HepG2 (cell line): ENCODE results near the gene MYO10. TPM values are rescaled to one million over a fixed set of nuclear protein-coding genes. Genes with fewer than 3 reads are reported as not detected.

Source experiments
- ATAC-seq: fragments of 200-7000 bp; cut with Tn5 transposase; 3 replicates; pipeline ENCODE4 v1.9.1; 2020; ENCODE audit warnings: mild to moderate bottlenecking, moderate library complexity
- BruUV-seq: library from RNA; stranded (reverse); fragments of 400-500 nt; replicated peaks from 2 replicates; lab custom pipeline; 2021; lab: Mats Ljungman, UMichigan
- CTCF ChIA-PET: fragments of 300-600 bp; formaldehyde crosslinking; extraction: SDS; loops from one replicate; lab custom pipeline; 2021; ENCODE audit warnings: low total read pairs, inconsistent platforms, low intra/inter-chr PET ratio; lab: Yijun Ruan, JAX
- POLR2A ChIA-PET: fragments of 350-600 bp; sonication (Branson Sonifier 250); formaldehyde crosslinking; loops from one replicate; lab custom pipeline; 2020; ENCODE audit warnings: antibody characterized with exemption, inconsistent platforms; lab: Yijun Ruan, JAX
- DNase-seq: peaks from one replicate; pipeline ENCODE4 v3.0.0-alpha.2; 2015; ENCODE audit warnings: low spot score
- FAIRE-seq: peaks from 3 replicates; lab custom pipeline; 2011; peaks lifted over from hg19 to GRCh38; lab: Jason Lieb, UNC
- H2AFZ ChIP-seq: one replicate; pipeline ENCODE4 v1.6.1; 2011; ENCODE audit warnings: low read length, inconsistent platforms
- H3K27ac ChIP-seq: fragments of 300-600 bp; 3 replicates; pipeline ENCODE4 v1.8.0; 2011; ENCODE audit warnings: mixed run types, mild to moderate bottlenecking, mixed read lengths, low read length, inconsistent platforms; ENCODE audit not compliant: insufficient read depth; ENCODE audit errors: extremely low read length
- H3K27me3 ChIP-seq, 2 experiments: fragments of 200-600 bp in 1 of 2; 2 replicates in 1 of 2; 3 replicates in 1 of 2; pipeline versions ENCODE4 v1.6.0 to v1.8.0; 2011; ENCODE audit warnings: low read length in 2 of 2, mild to moderate bottlenecking in 2 of 2, moderate library complexity in 2 of 2, inconsistent platforms in 1 of 2; ENCODE audit not compliant: insufficient read depth in 2 of 2, control insufficient read depth in 1 of 2
- H3K36me3 ChIP-seq, 2 experiments: fragments of 200-600 bp in 1 of 2; replicated peaks in 1 of 2; 2 replicates in 1 of 2; 3 replicates in 1 of 2; pipeline versions ENCODE4 v1.5.1 to v1.8.0; 2011; ENCODE audit warnings: low read length in 2 of 2, inconsistent platforms in 1 of 2; ENCODE audit not compliant: insufficient read depth in 2 of 2, control insufficient read depth in 1 of 2
- H3K4me1 ChIP-seq: 2 replicates; pipeline ENCODE4 v1.5.1; 2012; ENCODE audit warnings: low read length, inconsistent platforms; ENCODE audit not compliant: insufficient read depth
- H3K4me2 ChIP-seq: 2 replicates; pipeline ENCODE4 v1.6.0; 2011; ENCODE audit warnings: low read depth, low read length, inconsistent platforms
- H3K4me3 ChIP-seq, 3 experiments: fragments of 200-600 bp in 1 of 3; sonication (generic), shearing (Covaris generic) in 1 of 3; replicated peaks in 1 of 3; 2 replicates each; pipeline ENCODE4 v1.5.1; 2011 to 2016; ENCODE audit warnings: low read length in 3 of 3, inconsistent platforms in 2 of 3, low read depth in 2 of 3, mild to moderate bottlenecking in 2 of 3, control low read depth in 1 of 3, mixed read lengths in 1 of 3; ENCODE audit not compliant: insufficient read depth in 1 of 3
- H3K79me2 ChIP-seq: one replicate; pipeline ENCODE4 v1.6.1; 2011; ENCODE audit warnings: low read length, inconsistent platforms; ENCODE audit not compliant: insufficient read depth
- H3K9ac ChIP-seq: 2 replicates; pipeline ENCODE4 v1.6.0; 2011; ENCODE audit warnings: mild to moderate bottlenecking, low read depth, low read length, inconsistent platforms; ENCODE audit not compliant: insufficient read depth
- H3K9me3 ChIP-seq: 2 replicates; pipeline ENCODE4 v1.5.1; 2012; ENCODE audit warnings: mild to moderate bottlenecking, low read length
- H4K20me1 ChIP-seq: 2 replicates; pipeline ENCODE4 v1.6.0; 2011; ENCODE audit warnings: inconsistent platforms, mild to moderate bottlenecking, low read length, moderate library complexity; ENCODE audit not compliant: insufficient read depth
- ARNT ChIP-seq: fragments of 450-650 bp; IDR thresholded peaks from 2 replicates; pipeline ENCODE4 v1.6.1; 2017
- KLF11 ChIP-seq: IDR thresholded peaks from 2 replicates; pipeline ENCODE4 v1.6.1; 2016; ENCODE audit warnings: missing compliant biosample characterization
- KLF9 ChIP-seq: IDR thresholded peaks from 2 replicates; pipeline ENCODE4 v1.6.1; 2016; ENCODE audit warnings: low read depth
- MIER3 ChIP-seq: IDR thresholded peaks from 2 replicates; pipeline ENCODE4 v1.6.1; 2016; ENCODE audit warnings: missing compliant biosample characterization, borderline replicate concordance
- MIXL1 ChIP-seq: IDR thresholded peaks from 2 replicates; pipeline ENCODE4 v1.6.1; 2016
- MTA1 ChIP-seq: sonication (generic); formaldehyde crosslinking; IDR thresholded peaks from 2 replicates; pipeline ENCODE4 v1.4.0; 2020; ENCODE audit warnings: missing genetic modification reagents, mild to moderate bottlenecking, borderline replicate concordance
- MYNN ChIP-seq: sonication (generic); formaldehyde crosslinking; IDR thresholded peaks from 2 replicates; pipeline ENCODE4 v1.4.0; 2020; ENCODE audit warnings: mild to moderate bottlenecking, low read depth, missing genetic modification reagents
- PAWR ChIP-seq: sonication (generic); formaldehyde crosslinking; IDR thresholded peaks from 2 replicates; pipeline ENCODE4 v1.4.0; 2020; ENCODE audit warnings: missing genetic modification reagents, mild to moderate bottlenecking, borderline replicate concordance
- PHB2 ChIP-seq: fragments of 450-650 bp; IDR thresholded peaks from 2 replicates; pipeline ENCODE4 v1.6.1; 2018; ENCODE audit not compliant: partially characterized antibody
- POLR2G ChIP-seq: fragments of 200-400 bp; formaldehyde crosslinking; IDR thresholded peaks from 2 replicates; pipeline ENCODE4 v1.6.1; 2018; ENCODE audit warnings: mild to moderate bottlenecking, low read depth, low read length, moderate library complexity
- SYNCRIP ChIP-seq: fragments of 200-400 bp; formaldehyde crosslinking; IDR thresholded peaks from 2 replicates; pipeline ENCODE4 v1.6.1; 2018; ENCODE audit warnings: mild to moderate bottlenecking, low read depth, low read length; ENCODE audit not compliant: insufficient read depth
- ZNF17 ChIP-seq: sonication (generic); formaldehyde crosslinking; IDR thresholded peaks from 2 replicates; pipeline ENCODE4 v1.5.0; 2020; ENCODE audit warnings: mild to moderate bottlenecking, missing genetic modification reagents
- ZNF232 ChIP-seq: sonication (generic); formaldehyde crosslinking; IDR thresholded peaks from 2 replicates; pipeline ENCODE4 v1.4.0; 2020; ENCODE audit warnings: missing genetic modification reagents, borderline replicate concordance
- ZNF644 ChIP-seq: IDR thresholded peaks from 2 replicates; pipeline ENCODE4 v1.6.1; 2016; ENCODE audit warnings: low read depth
- WGBS: methylation state at CpG from one replicate; pipeline ENCODE4 v1.1.6; 2017; ENCODE audit warnings: low lambda C conversion rate; 5-methylcytosine and 5-hydroxymethylcytosine counted together
- in situ Hi-C: cut with HindIII; loops from 2 replicates; pipeline ENCODE4 v1.10.0; 2017; ENCODE audit warnings: low pct_unique_long_range_greater_than_20kb; ENCODE audit not compliant: extremely low pct_ligation_motif_present
- intact Hi-C: fragments of 100-400 bp; cut with micrococcal nuclease; formaldehyde crosslinking; loops from one replicate; pipeline ENCODE4 v1.10.0; 2022; ENCODE audit not compliant: unreplicated experiment
- polyA plus RNA-seq, 8 experiments: library from polyadenylated mRNA; depleted of rRNA in 3 of 8; stranded (reverse) in 7 of 8; unstranded in 1 of 8; fragments of >200 nt; fragmentation: Illumina TruSeq in 4 of 8; extraction: Trizol in 4 of 8; gene quantifications; 2 replicates each; pipeline versions ENCODE4 v1.2.1 to v1.2.3, GENCODE V29; 2011 to 2016; ENCODE audit warnings: low read depth in 4 of 8, missing spikeins in 1 of 8, mixed read lengths in 1 of 8; ENCODE audit not compliant: insufficient read depth in 1 of 8
- total RNA-seq, 5 experiments: library from RNA; depleted of rRNA; stranded (reverse); fragments of >200 nt; fragmentation: Illumina TruSeq; extraction: Trizol; gene quantifications; 2 replicates each; pipeline ENCODE4 v1.2.3, GENCODE V29; 2016; ENCODE audit warnings: low read depth in 1 of 5
- TF ChIP-seq, protein P1 (sequence below): IDR thresholded peaks from 2 replicates; pipeline ENCODE4 v1.6.1; 2016; ENCODE audit warnings: missing compliant biosample characterization, missing genetic modification reagents, borderline replicate concordance
- TF ChIP-seq, protein P2 (sequence below): IDR thresholded peaks from 2 replicates; pipeline ENCODE4 v1.6.1; 2018; ENCODE audit warnings: missing genetic modification reagents, mild to moderate bottlenecking, missing compliant biosample characterization
- TF ChIP-seq, protein P3 (sequence below): sonication (generic); formaldehyde crosslinking; IDR thresholded peaks from 2 replicates; pipeline ENCODE4 v1.8.0; 2022; ENCODE audit warnings: low read depth, missing genetic modification reagents
- TF ChIP-seq, protein P4 (sequence below): sonication (generic); formaldehyde crosslinking; IDR thresholded peaks from 2 replicates; pipeline ENCODE4 v1.4.0; 2020; ENCODE audit warnings: mild to moderate bottlenecking, missing genetic modification reagents

Gene MYO10
- total and polyA plus RNA-seq, 2 of the 13 experiments (the other 11 are each of a cell fraction or from before 2014, with no cell fraction given), result 4.5 to 14.0 TPM

DNA sequence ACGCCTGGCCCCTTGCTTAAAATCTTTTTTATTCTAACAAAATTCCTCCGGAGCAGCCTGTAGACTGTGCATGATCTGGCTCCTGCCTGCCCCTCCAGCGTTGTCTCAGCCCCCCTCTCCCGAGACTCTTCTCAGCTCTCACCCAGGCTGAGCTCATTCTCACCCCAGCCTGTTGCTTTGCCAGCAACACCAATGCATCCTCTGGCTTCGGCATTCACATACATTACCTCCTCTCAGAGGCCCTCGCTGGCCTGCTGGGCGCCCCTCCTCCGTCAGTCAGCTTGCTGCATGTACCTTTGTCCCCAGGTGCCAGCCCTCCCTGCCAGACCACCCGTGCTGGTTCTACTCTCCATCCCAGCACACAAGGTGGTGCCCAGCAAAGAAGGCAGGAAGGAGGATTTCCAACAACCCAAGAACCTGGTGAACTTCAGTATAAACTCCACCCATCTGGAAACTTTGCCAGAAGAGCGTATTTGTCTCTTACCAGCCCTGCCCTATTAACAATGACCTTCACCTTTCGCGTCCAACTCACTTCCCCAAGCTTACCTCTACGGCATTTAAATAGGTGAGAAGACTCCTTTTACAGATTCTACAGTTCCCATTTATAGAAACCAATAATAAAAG, 35.0 kb downstream of the MYO10 start (continued):
- TF ChIP-seq, protein P1, sequence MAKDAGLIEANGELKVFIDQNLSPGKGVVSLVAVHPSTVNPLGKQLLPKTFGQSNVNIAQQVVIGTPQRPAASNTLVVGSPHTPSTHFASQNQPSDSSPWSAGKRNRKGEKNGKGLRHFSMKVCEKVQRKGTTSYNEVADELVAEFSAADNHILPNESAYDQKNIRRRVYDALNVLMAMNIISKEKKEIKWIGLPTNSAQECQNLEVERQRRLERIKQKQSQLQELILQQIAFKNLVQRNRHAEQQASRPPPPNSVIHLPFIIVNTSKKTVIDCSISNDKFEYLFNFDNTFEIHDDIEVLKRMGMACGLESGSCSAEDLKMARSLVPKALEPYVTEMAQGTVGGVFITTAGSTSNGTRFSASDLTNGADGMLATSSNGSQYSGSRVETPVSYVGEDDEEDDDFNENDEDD (CRISPR knock-in tag), result no peak
- TF ChIP-seq KLF11 (CRISPR knock-in tag) (no peak), ZNF17 (CRISPR knock-in tag) (no peak), MIXL1 (no peak), MIER3 (CRISPR knock-in tag) (no peak), PHB2 (no peak), SYNCRIP (no peak), POLR2G (no peak)
- TF ChIP-seq, protein P2, sequence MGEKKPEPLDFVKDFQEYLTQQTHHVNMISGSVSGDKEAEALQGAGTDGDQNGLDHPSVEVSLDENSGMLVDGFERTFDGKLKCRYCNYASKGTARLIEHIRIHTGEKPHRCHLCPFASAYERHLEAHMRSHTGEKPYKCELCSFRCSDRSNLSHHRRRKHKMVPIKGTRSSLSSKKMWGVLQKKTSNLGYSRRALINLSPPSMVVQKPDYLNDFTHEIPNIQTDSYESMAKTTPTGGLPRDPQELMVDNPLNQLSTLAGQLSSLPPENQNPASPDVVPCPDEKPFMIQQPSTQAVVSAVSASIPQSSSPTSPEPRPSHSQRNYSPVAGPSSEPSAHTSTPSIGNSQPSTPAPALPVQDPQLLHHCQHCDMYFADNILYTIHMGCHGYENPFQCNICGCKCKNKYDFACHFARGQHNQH, result no peak

DNA sequence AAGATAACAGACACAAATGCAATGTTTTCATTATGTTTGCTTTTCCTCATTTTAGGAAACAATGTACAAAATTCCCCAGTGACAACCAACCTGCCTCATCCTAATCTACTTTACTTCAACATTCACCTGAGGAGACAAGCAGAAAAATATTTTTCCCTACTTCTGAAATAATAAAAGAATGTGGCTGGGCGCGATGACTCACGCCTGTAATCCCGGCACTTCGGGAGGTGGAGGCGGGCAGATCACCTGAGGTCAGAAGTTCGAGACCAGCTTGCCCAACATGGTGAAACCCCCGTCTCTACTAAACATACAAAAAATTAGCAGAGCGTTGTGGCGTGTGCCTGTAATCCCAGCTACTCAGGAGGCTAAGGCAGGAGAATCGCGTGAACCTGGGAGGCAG, 36.9 kb downstream of the MYO10 start:
- no peak for DNase-seq
- Histone ChIP-seq H3K4me1 (peaks cover 14% of the 10 kb centered on the region), H3K4me3 (no peak overlapping the region), H3K9me3 (no peaks in the 10 kb centered on the region), H3K79me2 (no peaks in the 10 kb centered on the region), H3K36me3 (no peaks in the 10 kb centered on the region), H3K27ac (no peak overlapping the region), H3K27me3 (peaks cover 2 to 5% of the 10 kb centered on the region in 2 experiments; a peak in 1 of 5 replicates), H2AFZ (no peak overlapping the region), H3K9ac (no peak overlapping the region), H4K20me1 (peaks cover 2% of the 10 kb centered on the region; the same call in 1 of the 2 replicates), H3K4me2 (no peak overlapping the region)
- 52% methylated on average over 12 of the region's 12 CpGs for WGBS
- ChIA-PET CTCF (no interaction called here), POLR2A (no interaction called here)
- ATAC-seq, result no peak
- in situ Hi-C loops, result no loop called here
- FAIRE-seq, result no peak
- intact Hi-C loops, result no loop called here
- BruUV-seq, result no TSS peak
- TF ChIP-seq ZNF644 (CRISPR knock-in tag) (no peak), MTA1 (CRISPR knock-in tag) (no peak), KLF9 (no peak), PAWR (no peak), MYNN (no peak), ZNF232 (no peak), ARNT (no peak)
- TF ChIP-seq, protein P3, sequence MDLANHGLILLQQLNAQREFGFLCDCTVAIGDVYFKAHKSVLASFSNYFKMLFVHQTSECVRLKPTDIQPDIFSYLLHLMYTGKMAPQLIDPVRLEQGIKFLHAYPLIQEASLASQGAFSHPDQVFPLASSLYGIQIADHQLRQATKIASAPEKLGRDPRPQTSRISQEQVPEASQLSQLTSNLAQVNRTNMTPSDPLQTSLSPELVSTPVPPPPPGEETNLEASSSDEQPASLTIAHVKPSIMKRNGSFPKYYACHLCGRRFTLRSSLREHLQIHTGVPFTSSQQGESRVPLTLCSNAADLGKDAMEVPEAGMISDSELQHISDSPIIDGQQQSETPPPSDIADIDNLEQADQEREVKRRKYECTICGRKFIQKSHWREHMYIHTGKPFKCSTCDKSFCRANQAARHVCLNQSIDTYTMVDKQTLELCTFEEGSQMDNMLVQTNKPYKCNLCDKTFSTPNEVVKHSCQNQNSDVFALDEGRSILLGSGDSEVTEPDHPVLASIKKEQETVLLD (CRISPR knock-in tag), result no peak
- TF ChIP-seq, protein P4, sequence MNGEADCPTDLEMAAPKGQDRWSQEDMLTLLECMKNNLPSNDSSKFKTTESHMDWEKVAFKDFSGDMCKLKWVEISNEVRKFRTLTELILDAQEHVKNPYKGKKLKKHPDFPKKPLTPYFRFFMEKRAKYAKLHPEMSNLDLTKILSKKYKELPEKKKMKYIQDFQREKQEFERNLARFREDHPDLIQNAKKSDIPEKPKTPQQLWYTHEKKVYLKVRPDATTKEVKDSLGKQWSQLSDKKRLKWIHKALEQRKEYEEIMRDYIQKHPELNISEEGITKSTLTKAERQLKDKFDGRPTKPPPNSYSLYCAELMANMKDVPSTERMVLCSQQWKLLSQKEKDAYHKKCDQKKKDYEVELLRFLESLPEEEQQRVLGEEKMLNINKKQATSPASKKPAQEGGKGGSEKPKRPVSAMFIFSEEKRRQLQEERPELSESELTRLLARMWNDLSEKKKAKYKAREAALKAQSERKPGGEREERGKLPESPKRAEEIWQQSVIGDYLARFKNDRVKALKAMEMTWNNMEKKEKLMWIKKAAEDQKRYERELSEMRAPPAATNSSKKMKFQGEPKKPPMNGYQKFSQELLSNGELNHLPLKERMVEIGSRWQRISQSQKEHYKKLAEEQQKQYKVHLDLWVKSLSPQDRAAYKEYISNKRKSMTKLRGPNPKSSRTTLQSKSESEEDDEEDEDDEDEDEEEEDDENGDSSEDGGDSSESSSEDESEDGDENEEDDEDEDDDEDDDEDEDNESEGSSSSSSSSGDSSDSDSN (CRISPR knock-in tag), result no peak
